GM12878 (cell line): ENCODE data around the gene BTBD9. TPM values are rescaled to one million over a fixed set of nuclear protein-coding genes. Genes with fewer than 3 reads are reported as not detected.

Source experiments
- ATAC-seq: fragments of 200-7000 bp; cut with Tn5 transposase; 3 replicates; pipeline ENCODE4 v1.9.1; 2020; ENCODE audit warnings: mild to moderate bottlenecking, moderate library complexity
- BruUV-seq: library from RNA; stranded (reverse); fragments of 400-500 nt; replicated peaks from 2 replicates; lab custom pipeline; 2021; lab: Mats Ljungman, UMichigan
- CTCF ChIA-PET: fragments of 300-600 bp; sonication (Branson Sonifier 250); formaldehyde crosslinking; extraction: SDS; loops from one replicate; lab custom pipeline; 2021; ENCODE audit warnings: inconsistent platforms; lab: Yijun Ruan, JAX
- POLR2A ChIA-PET: fragments of 350-600 bp; formaldehyde crosslinking; extraction: SDS; loops from one replicate; lab custom pipeline; 2021; ENCODE audit warnings: inconsistent platforms; lab: Charles Lee
- RAD21 ChIA-PET: fragments of 300-600 bp; sonication (Branson Sonifier 250); formaldehyde crosslinking; loops from one replicate; lab custom pipeline; 2023; ENCODE audit warnings: antibody characterized with exemption; ENCODE audit not compliant: unreplicated experiment; lab: Charles Lee
- SMC1A ChIA-PET: fragments of 300-600 bp; sonication (Branson Sonifier 250); formaldehyde crosslinking; loops from one replicate; lab custom pipeline; 2023; ENCODE audit not compliant: unreplicated experiment, uncharacterized antibody; lab: Charles Lee
- DNase-seq: peaks from one replicate; pipeline ENCODE4 v3.0.0-alpha.2; 2011; ENCODE audit warnings: low read depth, low spot score
- FAIRE-seq: peaks from 3 replicates; lab custom pipeline; 2011; peaks lifted over from hg19 to GRCh38; lab: Jason Lieb, UNC
- H2AFZ ChIP-seq: 2 replicates; pipeline ENCODE4 v1.6.0; 2011; ENCODE audit warnings: low read depth, low read length, control low read depth; ENCODE audit not compliant: control insufficient read depth
- H3K27ac ChIP-seq: 2 replicates; pipeline ENCODE4 v1.5.1; 2011; ENCODE audit warnings: control low read depth; ENCODE audit not compliant: control insufficient read depth, insufficient read depth
- H3K27me3 ChIP-seq, 2 experiments: replicated peaks in 1 of 2; 2 replicates each; pipeline versions ENCODE4 v1.6.0 to v1.6.1; 2011; ENCODE audit warnings: low read length in 1 of 2; ENCODE audit not compliant: control insufficient read depth in 2 of 2, insufficient read depth in 2 of 2
- H3K36me3 ChIP-seq, 2 experiments: 2 replicates each; pipeline ENCODE4 v1.5.1; 2011; ENCODE audit warnings: low read length in 1 of 2; ENCODE audit not compliant: control insufficient read depth in 2 of 2, insufficient read depth in 2 of 2
- H3K4me1 ChIP-seq: 2 replicates; pipeline ENCODE4 v1.6.1; 2011; ENCODE audit warnings: mild to moderate bottlenecking, low read length, moderate library complexity, mixed read lengths; ENCODE audit not compliant: control insufficient read depth, insufficient read depth
- H3K4me2 ChIP-seq: 2 replicates; pipeline ENCODE4 v1.6.0; 2011; ENCODE audit warnings: control low read depth; ENCODE audit not compliant: control insufficient read depth, insufficient read depth
- H3K4me3 ChIP-seq: fragments of 200-600 bp; sonication (generic); 2 replicates; pipeline ENCODE4 v1.5.1; 2016
- H3K79me2 ChIP-seq: 2 replicates; pipeline ENCODE4 v1.6.0; 2011; ENCODE audit warnings: low read length; ENCODE audit not compliant: control insufficient read depth, insufficient read depth
- H3K9ac ChIP-seq: 2 replicates; pipeline ENCODE4 v1.8.0; 2011; ENCODE audit warnings: low read length, control low read depth, mixed read lengths; ENCODE audit not compliant: control insufficient read depth, insufficient read depth
- H3K9me3 ChIP-seq: replicated peaks from 3 replicates; pipeline ENCODE4 v1.5.1; 2011; ENCODE audit warnings: mild to moderate bottlenecking, low read length; ENCODE audit not compliant: control insufficient read depth, insufficient read depth
- H4K20me1 ChIP-seq: 2 replicates; pipeline ENCODE4 v1.6.0; 2011; ENCODE audit not compliant: control insufficient read depth, insufficient read depth
- FOS ChIP-seq: IDR thresholded peaks from 3 replicates; pipeline ENCODE4 v1.6.1; 2011; ENCODE audit warnings: borderline replicate concordance; ENCODE audit not compliant: insufficient read length; ENCODE audit errors: extremely low read depth
- FOXK2 ChIP-seq: fragments of 450-650 bp; IDR thresholded peaks from 2 replicates; pipeline ENCODE4 v1.6.1; 2017; ENCODE audit warnings: mild to moderate bottlenecking, moderate library complexity
- GATAD2B ChIP-seq: fragments of 450-650 bp; conservative IDR thresholded peaks from 2 replicates; pipeline ENCODE4 v1.6.1; 2017; ENCODE audit warnings: low read depth, mild to moderate bottlenecking, moderate library complexity
- NFYA ChIP-seq: IDR thresholded peaks from 2 replicates; pipeline ENCODE4 v1.6.1; 2011; ENCODE audit warnings: low read depth, mild to moderate bottlenecking, low read length, improper control_type of control experiment, borderline replicate concordance
- NR2C1 ChIP-seq: fragments of 450-650 bp; IDR thresholded peaks from 2 replicates; pipeline ENCODE4 v1.6.1; 2017; ENCODE audit warnings: antibody characterized with exemption, mild to moderate bottlenecking, moderate library complexity
- POLR2A ChIP-seq: IDR thresholded peaks from 2 replicates; pipeline ENCODE4 v1.6.1; 2011; ENCODE audit warnings: low read depth, mild to moderate bottlenecking, low read length
- RAD21 ChIP-seq: IDR thresholded peaks from 2 replicates; pipeline ENCODE4 v1.6.1; 2011; ENCODE audit warnings: mild to moderate bottlenecking, low read depth, low read length, moderate library complexity; ENCODE audit not compliant: insufficient read depth
- RB1 ChIP-seq: fragments of 450-650 bp; formaldehyde crosslinking; IDR thresholded peaks from 2 replicates; pipeline ENCODE4 v1.6.1; 2017; ENCODE audit warnings: mild to moderate bottlenecking, borderline replicate concordance
- RUNX3 ChIP-seq: IDR thresholded peaks from 2 replicates; pipeline ENCODE4 v1.6.1; 2012; ENCODE audit warnings: low read length, inconsistent platforms
- SREBF2 ChIP-seq: IDR thresholded peaks from 2 replicates; pipeline ENCODE4 v1.6.1; 2012; ENCODE audit warnings: mild to moderate bottlenecking, low read length
- ZNF384 ChIP-seq: IDR thresholded peaks from 2 replicates; pipeline ENCODE4 v1.6.1; 2012; ENCODE audit warnings: low read depth, mild to moderate bottlenecking, low read length, improper control_type of control experiment, borderline replicate concordance
- ZNF622 ChIP-seq: fragments of 450-650 bp; IDR thresholded peaks from 2 replicates; pipeline ENCODE4 v1.6.1; 2017; ENCODE audit warnings: mild to moderate bottlenecking, inconsistent platforms
- WGBS: methylation state at CpG from one replicate; pipeline ENCODE4 v1.1.6; 2016; ENCODE audit warnings: low lambda C conversion rate; ENCODE audit not compliant: insufficient replicate concordance, insufficient coverage; ENCODE audit errors: missing lambda C conversion rate; 5-methylcytosine and 5-hydroxymethylcytosine counted together
- in situ Hi-C: fragments of 300-500 bp; cut with MboI; formaldehyde crosslinking; loops from 9 replicates; pipeline ENCODE4 v1.14.3; 2018; ENCODE audit warnings: mixed read lengths
- intact Hi-C: fragments of 100-400 bp; cut with micrococcal nuclease; formaldehyde crosslinking; loops from one replicate; pipeline ENCODE4 v1.14.2; 2022; ENCODE audit not compliant: unreplicated experiment
- polyA plus RNA-seq, 11 experiments: library from polyadenylated mRNA; depleted of rRNA in 4 of 11; unstranded in 6 of 11; stranded (reverse) in 5 of 11; fragments of >200 nt; fragmentation: Nextera tagmentation in 4 of 11; fragmentation: Illumina TruSeq in 1 of 11; extraction: Ambion mirVana in 4 of 11; extraction: Trizol in 1 of 11; gene quantifications; 1 replicate in 1 of 11; 2 replicates in 10 of 11; pipeline versions ENCODE4 v1.2.1 to v1.2.3, GENCODE V29; 2011 to 2016; ENCODE audit warnings: inconsistent platforms in 2 of 11, missing spikeins in 2 of 11, low read depth in 1 of 11
- total RNA-seq, 4 experiments: library from RNA; depleted of rRNA in 3 of 4; stranded (reverse); fragments of >200 nt in 3 of 4; fragmentation: Illumina TruSeq in 1 of 4; extraction: Trizol in 1 of 4; gene quantifications; 2 replicates each; pipeline versions ENCODE4 v1.2.1 to v1.2.3, GENCODE V29; 2013 to 2021
- TF ChIP-seq, protein P1 (sequence below): IDR thresholded peaks from 2 replicates; pipeline ENCODE4 v1.6.1; 2011; ENCODE audit warnings: borderline replicate concordance, low read depth, mild to moderate bottlenecking, moderate library complexity, low read length; ENCODE audit not compliant: insufficient read depth, poor library complexity, severe bottlenecking

Gene BTBD9
- total and polyA plus RNA-seq, 10 of the 15 experiments (the other 5 are each of a cell fraction or from before 2014, with no cell fraction given) = 0.22 to 8.6 (median 4.6) TPM

DNA sequence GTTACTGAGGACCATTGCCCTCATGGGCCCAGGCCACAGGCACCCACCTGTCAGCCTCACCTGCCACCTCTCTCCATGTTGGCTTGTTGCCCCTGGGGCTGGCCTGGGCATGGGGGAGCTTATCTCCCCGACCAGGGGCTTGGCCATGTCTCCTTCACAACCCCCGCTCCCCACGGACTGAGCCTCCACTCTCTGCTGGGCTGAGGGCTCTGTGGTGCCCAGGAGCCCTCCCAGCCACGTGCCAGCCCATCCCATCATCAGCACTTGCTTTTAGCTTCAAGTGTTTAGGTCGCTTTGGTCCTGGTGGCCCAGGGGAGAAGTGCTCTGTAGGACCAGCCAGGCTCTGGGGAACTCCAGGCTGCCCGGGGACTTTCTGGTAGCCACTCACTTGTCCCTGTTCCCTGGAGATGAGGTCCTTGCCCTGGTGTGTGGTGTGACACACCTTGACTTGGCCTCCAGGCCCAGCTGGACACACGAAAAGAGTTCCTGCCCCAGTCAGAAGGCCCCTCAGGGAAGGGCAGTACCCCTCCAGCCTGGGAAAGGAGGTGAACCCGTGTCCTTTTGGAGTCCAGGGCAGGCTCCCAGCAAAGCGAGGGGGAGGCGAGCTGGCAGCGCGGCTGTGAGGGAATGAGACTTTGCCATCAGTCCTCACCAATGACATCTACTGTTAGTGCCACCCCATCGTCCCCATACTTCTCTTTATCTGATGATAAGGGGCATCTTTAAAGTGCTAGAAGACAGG is 467.6 kb downstream of the BTBD9 start:
- ChIA-PET SMC1A (no interaction called here), CTCF (no interaction called here), POLR2A (no interaction called here), RAD21 (no interaction called here)
- Histone ChIP-seq H4K20me1 (no peaks in the 10 kb centered on the region), H3K4me3 (no peak overlapping the region), H3K4me1 (no peaks in the 10 kb centered on the region), H3K9ac (no peak overlapping the region), H3K27me3 (no peaks in the 10 kb centered on the region), H3K79me2 (no peaks in the 10 kb centered on the region), H2AFZ (no peak overlapping the region), H3K9me3 (no peaks in the 10 kb centered on the region), H3K4me2 (no peak overlapping the region), H3K27ac (no peak overlapping the region), H3K36me3 (no peaks in the 10 kb centered on the region; a peak in 2 of 4 replicates)
- in situ Hi-C loops (no loop called here), intact Hi-C loops (loop anchor here (10.0 kb wide), 1 partner anchor 323 kb away; no protein-coding TSS in a partner anchor)
- FAIRE-seq = no peak
- no TSS peak for BruUV-seq
- TF ChIP-seq RB1 (no peak), FOS (no peak), GATAD2B (no peak), ZNF622 (no peak), POLR2A (no peak), NFYA (no peak), NR2C1 (no peak), RAD21 (no peak), SREBF2 (no peak), RUNX3 (no peak), FOXK2 (no peak), ZNF384 (no peak)
- TF ChIP-seq, protein P1, sequence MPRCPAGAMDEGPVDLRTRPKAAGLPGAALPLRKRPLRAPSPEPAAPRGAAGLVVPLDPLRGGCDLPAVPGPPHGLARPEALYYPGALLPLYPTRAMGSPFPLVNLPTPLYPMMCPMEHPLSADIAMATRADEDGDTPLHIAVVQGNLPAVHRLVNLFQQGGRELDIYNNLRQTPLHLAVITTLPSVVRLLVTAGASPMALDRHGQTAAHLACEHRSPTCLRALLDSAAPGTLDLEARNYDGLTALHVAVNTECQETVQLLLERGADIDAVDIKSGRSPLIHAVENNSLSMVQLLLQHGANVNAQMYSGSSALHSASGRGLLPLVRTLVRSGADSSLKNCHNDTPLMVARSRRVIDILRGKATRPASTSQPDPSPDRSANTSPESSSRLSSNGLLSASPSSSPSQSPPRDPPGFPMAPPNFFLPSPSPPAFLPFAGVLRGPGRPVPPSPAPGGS = no peak
- ATAC-seq = peak; percentile 59
- WGBS = 49% methylated on average over 13 of the region's 13 CpGs
- DNase-seq = no peak
